HCT116 (cell line): Measurements from ENCODE around the gene TAS1R2. TPM values are rescaled to one million over a fixed set of nuclear protein-coding genes. Genes with fewer than 3 reads are reported as not detected.
A peak's percentile ranks its signal among the peaks of the same experiment; 100 is the strongest.

Source experiments
- ATAC-seq: fragments of 200-7000 bp; cut with Tn5 transposase; 2 replicates; pipeline ENCODE4 v1.9.1; 2020; ENCODE audit warnings: mild to moderate bottlenecking, moderate library complexity
- Bru-seq: library from RNA; stranded (reverse); fragments of 400-500 nt; gene quantifications from one replicate; lab custom pipeline; 2021; lab: Mats Ljungman, UMichigan
- BruChase-seq, 2 experiments: library from RNA; stranded (reverse); fragments of 400-500 nt; gene quantifications; one replicate each; lab custom pipeline; 2021; lab: Mats Ljungman, UMichigan
- BruUV-seq: library from RNA; stranded (reverse); fragments of 400-500 nt; replicated peaks from 2 replicates; lab custom pipeline; 2021; lab: Mats Ljungman, UMichigan
- CTCF ChIA-PET: fragments of 300-600 bp; sonication (Branson Sonifier 250); formaldehyde crosslinking; loops from one replicate; lab custom pipeline; 2021; ENCODE audit warnings: antibody characterized with exemption; lab: Charles Lee
- POLR2A ChIA-PET: fragments of 300-600, 350-600 bp; sonication (Branson Sonifier 250); formaldehyde crosslinking; loops from one replicate; lab custom pipeline; 2021; ENCODE audit warnings: antibody characterized with exemption; lab: Charles Lee
- RAD21 ChIA-PET, 2 experiments: fragments of 300-600 bp; sonication (Branson Sonifier 250); formaldehyde crosslinking; loops; one replicate each; lab custom pipeline; 2023; ENCODE audit warnings: low total read pairs in 2 of 2; ENCODE audit not compliant: uncharacterized antibody in 2 of 2, unreplicated experiment in 2 of 2, low non-redundant PET in 1 of 2; lab: Charles Lee
- DNase-seq: peaks from one replicate; pipeline ENCODE4 v3.0.0-alpha.2; 2010; ENCODE audit warnings: low read depth, low spot score
- H2AFZ ChIP-seq: fragments of 200-600 bp; shearing (Covaris generic), sonication (generic); 2 replicates; pipeline ENCODE4 v1.6.1; 2017; ENCODE audit warnings: low read depth, mixed run types, mixed read lengths, antibody characterized with exemption, low read length; ENCODE audit not compliant: poor library complexity, severe bottlenecking
- H3K27ac ChIP-seq: 2 replicates; pipeline ENCODE4 v1.5.1; 2012; ENCODE audit warnings: low read depth, low read length
- H3K27me3 ChIP-seq: fragments of 200-600 bp; sonication (generic); 2 replicates; pipeline ENCODE4 v1.6.1; 2016; ENCODE audit warnings: mixed run types, low read length, mixed read lengths; ENCODE audit not compliant: insufficient read depth
- H3K36me3 ChIP-seq, 2 experiments: fragments of 200-500 bp in 1 of 2; fragments of 200-600 bp in 1 of 2; sonication (Bioruptor generic) in 1 of 2; sonication (generic) in 1 of 2; 2 replicates each; pipeline versions ENCODE4 v1.5.1 to v1.6.1; 2014 to 2016; ENCODE audit warnings: low read length in 2 of 2, inconsistent platforms in 1 of 2, mixed read lengths in 1 of 2, mixed run types in 1 of 2; ENCODE audit not compliant: insufficient read depth in 2 of 2, control insufficient read depth in 1 of 2
- H3K4me1 ChIP-seq, 2 experiments: fragments of 200-600 bp in 1 of 2; sonication (generic) in 1 of 2; 2 replicates each; pipeline versions ENCODE4 v1.5.1 to v1.6.1; 2012 to 2017; ENCODE audit warnings: low read length in 2 of 2, inconsistent platforms in 1 of 2, mild to moderate bottlenecking in 1 of 2, mixed read lengths in 1 of 2, mixed run types in 1 of 2, moderate library complexity in 1 of 2; ENCODE audit not compliant: insufficient read depth in 2 of 2, control insufficient read depth in 1 of 2
- H3K4me2 ChIP-seq: fragments of 200-600 bp; sonication (generic); 2 replicates; pipeline ENCODE4 v1.6.1; 2017; ENCODE audit warnings: mixed run types, low read length, mixed read lengths
- H3K4me3 ChIP-seq, 2 experiments: fragments of 200-600 bp in 1 of 2; sonication (generic) in 1 of 2; replicated peaks in 1 of 2; 2 replicates each; pipeline ENCODE4 v1.5.1; 2011 to 2016; ENCODE audit warnings: low read length in 2 of 2, control low read depth in 1 of 2, low read depth in 1 of 2, mild to moderate bottlenecking in 1 of 2, mixed read lengths in 1 of 2, mixed run types in 1 of 2
- H3K79me2 ChIP-seq: fragments of 200-600 bp; sonication (generic); 2 replicates; pipeline ENCODE4 v1.6.1; 2017; ENCODE audit warnings: mild to moderate bottlenecking, mixed run types, low read length, moderate library complexity, mixed read lengths; ENCODE audit not compliant: insufficient read depth
- H3K9ac ChIP-seq: fragments of 200-600 bp; sonication (generic); 2 replicates; pipeline ENCODE4 v1.6.1; 2016; ENCODE audit warnings: low read length, mixed read lengths
- H3K9me2 ChIP-seq: fragments of 200-600 bp; sonication (generic), shearing (Covaris generic); 2 replicates; pipeline ENCODE4 v1.6.1; 2017; ENCODE audit warnings: mixed run types, mild to moderate bottlenecking, moderate library complexity; ENCODE audit not compliant: insufficient read depth
- H3K9me3 ChIP-seq, 2 experiments: fragments of 200-500 bp in 1 of 2; fragments of 200-600 bp in 1 of 2; sonication (Bioruptor generic) in 1 of 2; sonication (generic) in 1 of 2; 2 replicates each; pipeline ENCODE4 v1.6.1; 2014 to 2017; ENCODE audit warnings: low read length in 2 of 2, mixed read lengths in 2 of 2, inconsistent platforms in 1 of 2, low read depth in 1 of 2, mild to moderate bottlenecking in 1 of 2, mixed run types in 1 of 2, moderate library complexity in 1 of 2; ENCODE audit not compliant: control insufficient read depth in 1 of 2, insufficient read depth in 1 of 2
- H4K20me1 ChIP-seq: fragments of 200-600 bp; sonication (generic), shearing (Covaris generic); 2 replicates; pipeline ENCODE4 v1.6.1; 2017; ENCODE audit warnings: mixed run types, mild to moderate bottlenecking, moderate library complexity; ENCODE audit not compliant: insufficient read depth
- CBX3 ChIP-seq: IDR thresholded peaks from 2 replicates; pipeline ENCODE4 v1.6.1; 2012; ENCODE audit warnings: low read depth
- CEBPB ChIP-seq: IDR thresholded peaks from 2 replicates; pipeline ENCODE4 v1.6.1; 2012; ENCODE audit warnings: low read depth
- REST ChIP-seq: IDR thresholded peaks from 2 replicates; pipeline ENCODE4 v1.6.1; 2012; ENCODE audit warnings: low read depth
- SP1 ChIP-seq: IDR thresholded peaks from 2 replicates; pipeline ENCODE4 v1.6.1; 2012; ENCODE audit warnings: low read depth
- SRF ChIP-seq: IDR thresholded peaks from 2 replicates; pipeline ENCODE4 v1.6.1; 2012; ENCODE audit warnings: low read depth
- YY1 ChIP-seq: IDR thresholded peaks from 2 replicates; pipeline ENCODE4 v1.6.1; 2011; ENCODE audit warnings: low read length, low read depth, moderate library complexity, mild to moderate bottlenecking; ENCODE audit not compliant: insufficient replicate concordance; ENCODE audit errors: extremely low read depth
- ZNF274 ChIP-seq: fragments of 200-500 bp; sonication (Bioruptor generic); IDR thresholded peaks from 2 replicates; pipeline ENCODE4 v1.6.1; 2014; ENCODE audit warnings: mild to moderate bottlenecking, low read depth, low read length, inconsistent platforms
- intact Hi-C: fragments of 100-400 bp; cut with micrococcal nuclease; formaldehyde crosslinking; loops from 2 replicates; pipeline ENCODE4 v1.10.0; 2022
- long read RNA-seq: library from polyadenylated mRNA; unstranded; transcript quantifications from one replicate; pipeline ENCODE4 v2.0.0, GENCODE V29; 2021; ENCODE audit not compliant: unreplicated experiment
- polyA plus RNA-seq: library from polyadenylated mRNA; unstranded; fragments of >200 nt; gene quantifications from 2 replicates; pipeline ENCODE4 v1.2.1, GENCODE V29; 2012; ENCODE audit warnings: missing spikeins
- total RNA-seq: library from RNA; stranded (reverse); gene quantifications from one replicate; pipeline ENCODE4 v1.2.1, GENCODE V29; 2021; ENCODE audit not compliant: unreplicated experiment
- TF ChIP-seq, protein P1 (sequence below): IDR thresholded peaks from 2 replicates; pipeline ENCODE4 v1.6.1; 2011; ENCODE audit warnings: mild to moderate bottlenecking, low read length, moderate library complexity; ENCODE audit not compliant: insufficient replicate concordance; ENCODE audit errors: extremely low read depth

Gene TAS1R2
- total RNA-seq (not detected), Bru-seq, nascent RNA (not detected), BruChase-seq, experiment 1, labeled RNA remaining after a 6-hour chase (percentile 14 among the genes with signal in this experiment), BruChase-seq, experiment 2, labeled RNA remaining after a 2-hour chase (not detected)
- polyA plus RNA-seq, result not detected in 2 replicates
- long read RNA-seq, result 0 reads

DNA sequence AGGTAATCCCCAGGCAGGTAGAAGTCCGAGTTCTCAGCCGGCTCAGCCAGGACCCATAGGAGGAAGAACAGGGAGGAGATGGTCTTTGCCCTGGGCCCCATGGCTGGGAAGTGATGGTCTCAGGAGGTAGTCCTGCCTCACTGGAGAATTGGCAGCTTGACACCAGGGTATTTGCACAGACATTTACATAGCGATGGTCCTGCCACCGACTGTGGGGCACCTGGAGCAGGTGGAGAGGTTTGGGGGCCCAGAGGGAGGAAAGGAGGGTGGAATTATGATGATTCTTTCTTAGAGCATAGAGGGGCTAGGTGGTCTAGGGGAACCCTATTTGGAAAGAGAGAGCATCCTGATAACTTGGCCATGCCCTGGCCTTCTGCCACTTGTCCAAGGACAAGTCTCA is at the start of gene TAS1R2:
TSS of gene TAS1R2 (minus strand) at position 101 of the 400 bp plus-strand sequence. CDS start at position 101, 0 bp downstream.
- Histone ChIP-seq H4K20me1 (no peaks in the 10 kb centered on the region), H2AFZ (no peak within 1 kb of the TSS), H3K79me2 (no peaks in the 10 kb centered on the region), H3K9ac (no peak within 1 kb of the TSS), H3K4me1 (no peaks in the 10 kb centered on the region), H3K36me3 (no peaks in the 10 kb centered on the region), H3K9me3 (no peaks in the 10 kb centered on the region), H3K4me2 (no peak within 1 kb of the TSS), H3K9me2 (no peaks in the 10 kb centered on the region), H3K27me3 (no peaks in the 10 kb centered on the region), H3K27ac (no peak within 1 kb of the TSS), H3K4me3 (no peak within 1 kb of the TSS)
- ChIA-PET POLR2A (no interaction called here), RAD21 (no interaction called here), CTCF (no interaction called here)
- DNase-seq (no peak), ATAC-seq (no peak)
- TF ChIP-seq REST (no peak), SRF (no peak), CEBPB (no peak), SP1 (no peak), CBX3 (no peak), ZNF274 (no peak), YY1 (no peak)
- TF ChIP-seq, protein P1, sequence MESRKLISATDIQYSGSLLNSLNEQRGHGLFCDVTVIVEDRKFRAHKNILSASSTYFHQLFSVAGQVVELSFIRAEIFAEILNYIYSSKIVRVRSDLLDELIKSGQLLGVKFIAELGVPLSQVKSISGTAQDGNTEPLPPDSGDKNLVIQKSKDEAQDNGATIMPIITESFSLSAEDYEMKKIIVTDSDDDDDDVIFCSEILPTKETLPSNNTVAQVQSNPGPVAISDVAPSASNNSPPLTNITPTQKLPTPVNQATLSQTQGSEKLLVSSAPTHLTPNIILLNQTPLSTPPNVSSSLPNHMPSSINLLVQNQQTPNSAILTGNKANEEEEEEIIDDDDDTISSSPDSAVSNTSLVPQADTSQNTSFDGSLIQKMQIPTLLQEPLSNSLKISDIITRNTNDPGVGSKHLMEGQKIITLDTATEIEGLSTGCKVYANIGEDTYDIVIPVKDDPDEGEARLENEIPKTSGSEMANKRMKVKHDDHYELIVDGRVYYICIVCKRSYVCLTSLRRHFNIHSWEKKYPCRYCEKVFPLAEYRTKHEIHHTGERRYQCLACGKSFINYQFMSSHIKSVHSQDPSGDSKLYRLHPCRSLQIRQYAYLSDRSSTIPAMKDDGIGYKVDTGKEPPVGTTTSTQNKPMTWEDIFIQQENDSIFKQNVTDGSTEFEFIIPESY, result no peak
- no TSS peak for BruUV-seq
- intact Hi-C loops, result no loop called here
